B cell (primary cell): ENCODE results near the gene PGLYRP3. TPM values are rescaled to one million over a fixed set of nuclear protein-coding genes. Genes with fewer than 3 reads are reported as not detected.

Experiments used
- ATAC-seq: fragments of 200-7000 bp; cut with Tn5 transposase; one replicate; pipeline ENCODE4 v1.10.0; 2021; ENCODE audit warnings: low read depth, mild to moderate bottlenecking, moderate number of reproducible peaks, moderate library complexity
- CTCF ChIA-PET: fragments of 350-600 bp; sonication (Branson Sonifier 250); formaldehyde crosslinking; loops from one replicate; lab custom pipeline; 2021; ENCODE audit warnings: antibody characterized with exemption, inconsistent platforms; lab: Charles Lee
- POLR2A ChIA-PET: fragments of 350-600 bp; sonication (Branson Sonifier 250); formaldehyde crosslinking; loops from one replicate; lab custom pipeline; 2021; ENCODE audit warnings: antibody characterized with exemption; lab: Charles Lee
- DNase-seq: peaks from one replicate; pipeline ENCODE4 v3.0.0; 2013
- H2AFZ ChIP-seq: 2 replicates; pipeline ENCODE4 v1.6.1; 2012; ENCODE audit warnings: mild to moderate bottlenecking, low read depth, low read length; ENCODE audit not compliant: insufficient read depth, poor library complexity, severe bottlenecking
- H3K27ac ChIP-seq, 2 donors: 1 replicate in 1 of 2; 2 replicates in 1 of 2; pipeline ENCODE4 v1.5.1; 2012 to 2013; ENCODE audit warnings: low read length in 2 of 2, mild to moderate bottlenecking in 2 of 2, moderate library complexity in 1 of 2
- H3K27me3 ChIP-seq, 4 experiments: fragments of 200-600 bp in 1 of 4; sonication (generic) in 1 of 4; replicated peaks in 1 of 4; 1 replicate in 2 of 4; 2 replicates in 2 of 4; pipeline versions ENCODE4 v1.6.1 to v1.7.0; 2013 to 2016; ENCODE audit warnings: low read length in 3 of 4, mild to moderate bottlenecking in 2 of 4, mixed read lengths in 1 of 4, moderate library complexity in 1 of 4; ENCODE audit not compliant: insufficient read depth in 4 of 4, control insufficient read depth in 3 of 4; ENCODE audit errors: control extremely low read depth in 1 of 4
- H3K36me3 ChIP-seq, 2 experiments: replicated peaks in 1 of 2; 1 replicate in 1 of 2; 2 replicates in 1 of 2; pipeline versions ENCODE4 v1.6.1 to v1.7.1; 2013; ENCODE audit warnings: low read length in 1 of 2; ENCODE audit not compliant: insufficient read depth in 2 of 2, control insufficient read depth in 1 of 2; ENCODE audit errors: control extremely low read depth in 1 of 2, extremely low read depth in 1 of 2
- H3K4me1 ChIP-seq, 2 donors: fragments of 200-600 bp in 1 of 2; sonication (generic) in 1 of 2; 1 replicate in 1 of 2; 2 replicates in 1 of 2; pipeline versions ENCODE4 v1.5.1 to v1.6.1; 2013 to 2017; ENCODE audit warnings: low read length in 2 of 2; ENCODE audit not compliant: control insufficient read depth in 2 of 2, insufficient read depth in 2 of 2
- H3K4me2 ChIP-seq: replicated peaks from 2 replicates; pipeline ENCODE3; 2012; ENCODE audit warnings: mild to moderate bottlenecking, low read depth, low read length; ENCODE audit not compliant: poor library complexity, severe bottlenecking
- H3K4me3 ChIP-seq, 5 experiments: fragments of 200-600 bp in 1 of 5; sonication (generic) in 1 of 5; 1 replicate in 3 of 5; 2 replicates in 2 of 5; pipeline versions ENCODE4 v1.5.1 to v1.7.0; 2011 to 2016; ENCODE audit warnings: low read length in 4 of 5, mild to moderate bottlenecking in 4 of 5, low read depth in 2 of 5, control low read depth in 1 of 5, moderate library complexity in 1 of 5; ENCODE audit not compliant: insufficient read depth in 1 of 5; ENCODE audit errors: control extremely low read depth in 1 of 5, extremely low read depth in 1 of 5
- H3K79me2 ChIP-seq: fragments of 200-600 bp; sonication (generic); one replicate; pipeline ENCODE4 v1.6.0; 2016; ENCODE audit warnings: low read length; ENCODE audit not compliant: control insufficient read depth, insufficient read depth
- H3K9ac ChIP-seq: fragments of 200-600 bp; sonication (generic); 2 replicates; pipeline ENCODE4 v1.6.1; 2017; ENCODE audit warnings: mild to moderate bottlenecking, low read length, moderate library complexity
- H3K9me3 ChIP-seq, 3 donors: one replicate each; pipeline versions ENCODE4 v1.6.1 to v1.7.1; 2013; ENCODE audit warnings: low read length in 2 of 3; ENCODE audit not compliant: control insufficient read depth in 2 of 3, insufficient read depth in 1 of 3; ENCODE audit errors: control extremely low read depth in 1 of 3
- H4K20me1 ChIP-seq: 2 replicates; pipeline ENCODE4 v1.6.0; 2012; ENCODE audit warnings: mild to moderate bottlenecking, low read length; ENCODE audit not compliant: insufficient read depth, control insufficient read depth, poor library complexity, severe bottlenecking
- H3K27ac Mint-ChIP-seq: one replicate; pipeline ENCODE4 v1.8.0; 2021; ENCODE audit warnings: mixed read lengths
- H3K27me3 Mint-ChIP-seq: one replicate; pipeline ENCODE4 v1.8.0; 2021; ENCODE audit warnings: mixed read lengths
- H3K4me1 Mint-ChIP-seq: one replicate; pipeline ENCODE4 v1.8.0; 2021; ENCODE audit warnings: mixed read lengths
- H3K4me3 Mint-ChIP-seq: one replicate; pipeline ENCODE4 v1.8.0; 2021; ENCODE audit warnings: mixed read lengths
- H3K9me3 Mint-ChIP-seq: one replicate; pipeline ENCODE4 v1.8.0; 2022; ENCODE audit warnings: mixed read lengths; ENCODE audit not compliant: insufficient read depth
- EZH2 ChIP-seq: IDR thresholded peaks from 2 replicates; pipeline ENCODE4 v1.6.1; 2012; ENCODE audit warnings: borderline replicate concordance, low read depth, mild to moderate bottlenecking, moderate library complexity, low read length; ENCODE audit not compliant: insufficient read depth, poor library complexity, severe bottlenecking
- WGBS: methylation state at CpG from one replicate; pipeline ENCODE4 v1.1.5; 2013; ENCODE audit warnings: missing lambda C conversion rate; ENCODE audit not compliant: insufficient coverage; 5-methylcytosine and 5-hydroxymethylcytosine counted together
- intact Hi-C: fragments of 100-400 bp; cut with micrococcal nuclease; formaldehyde crosslinking; loops from one replicate; pipeline ENCODE4 v1.10.0; 2022
- polyA plus RNA-seq: library from polyadenylated mRNA; depleted of rRNA; stranded (reverse); fragments of >200 nt; gene quantifications from 2 replicates; pipeline ENCODE4 v1.2.3, GENCODE V29; 2012
- total RNA-seq, 2 donors: library from RNA; stranded (reverse); fragments of 120-200 nt in 1 of 2; gene quantifications; 1 replicate in 1 of 2; 2 replicates in 1 of 2; pipeline versions ENCODE4 v1.2.3 to v1.2.4, GENCODE V29; 2013 to 2022
- TF ChIP-seq, protein P1 (sequence below): fragments of 200-600 bp; IDR thresholded peaks from one replicate; pipeline ENCODE4 v1.8.0; 2022; ENCODE audit warnings: antibody characterized with exemption, mild to moderate bottlenecking

PGLYRP3 gene
- total and polyA plus RNA-seq, 2 donors (not counting 1 experiment from before 2014, with no cell fraction given), result not detected

GRCh38 chr1:153343811-153344717, 31.3 kb upstream of the PGLYRP3 start:
- H2AFZ ChIP-seq, result no peak overlapping the region
- Mint-ChIP-seq H3K4me1 (peaks cover 23% of the 10 kb centered on the region), H3K27me3 (peaks cover 57% of the 10 kb centered on the region), H3K27ac (no peak overlapping the region), H3K4me3 (no peak overlapping the region), H3K9me3 (no peaks in the 10 kb centered on the region)
- no peaks in the 10 kb centered on the region for H3K36me3 ChIP-seq
- no peak overlapping the region for H3K4me2 ChIP-seq
- POLR2A ChIA-PET, result no interaction called here
- no peak overlapping the region for H3K27ac ChIP-seq
- H3K27me3 ChIP-seq, result peaks cover 0 to 63% (median 22%) of the 10 kb centered on the region in 4 experiments
- DNase-seq, result no peak
- no peak overlapping the region for H3K4me3 ChIP-seq
- no peak overlapping the region for H3K9ac ChIP-seq
- no peaks in the 10 kb centered on the region for H4K20me1 ChIP-seq
- intact Hi-C loops, result no loop called here
- ATAC-seq, result no peak
- peaks cover 14 to 21% of the 10 kb centered on the region in 2 donors for H3K4me1 ChIP-seq
- H3K79me2 ChIP-seq, result no peaks in the 10 kb centered on the region
- H3K9me3 ChIP-seq, result no peaks in the 10 kb centered on the region
- 100% methylated on average over 1 of the region's 9 CpGs for WGBS
- CTCF ChIA-PET, result interaction anchor here (1.5 kb wide), 1 partner anchor 9 kb away, joined by 5 read pairs; no protein-coding TSS in a partner anchor
- TF ChIP-seq, protein P1, sequence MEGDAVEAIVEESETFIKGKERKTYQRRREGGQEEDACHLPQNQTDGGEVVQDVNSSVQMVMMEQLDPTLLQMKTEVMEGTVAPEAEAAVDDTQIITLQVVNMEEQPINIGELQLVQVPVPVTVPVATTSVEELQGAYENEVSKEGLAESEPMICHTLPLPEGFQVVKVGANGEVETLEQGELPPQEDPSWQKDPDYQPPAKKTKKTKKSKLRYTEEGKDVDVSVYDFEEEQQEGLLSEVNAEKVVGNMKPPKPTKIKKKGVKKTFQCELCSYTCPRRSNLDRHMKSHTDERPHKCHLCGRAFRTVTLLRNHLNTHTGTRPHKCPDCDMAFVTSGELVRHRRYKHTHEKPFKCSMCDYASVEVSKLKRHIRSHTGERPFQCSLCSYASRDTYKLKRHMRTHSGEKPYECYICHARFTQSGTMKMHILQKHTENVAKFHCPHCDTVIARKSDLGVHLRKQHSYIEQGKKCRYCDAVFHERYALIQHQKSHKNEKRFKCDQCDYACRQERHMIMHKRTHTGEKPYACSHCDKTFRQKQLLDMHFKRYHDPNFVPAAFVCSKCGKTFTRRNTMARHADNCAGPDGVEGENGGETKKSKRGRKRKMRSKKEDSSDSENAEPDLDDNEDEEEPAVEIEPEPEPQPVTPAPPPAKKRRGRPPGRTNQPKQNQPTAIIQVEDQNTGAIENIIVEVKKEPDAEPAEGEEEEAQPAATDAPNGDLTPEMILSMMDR, result no peak
- no peak for TF ChIP-seq EZH2

DNA sequence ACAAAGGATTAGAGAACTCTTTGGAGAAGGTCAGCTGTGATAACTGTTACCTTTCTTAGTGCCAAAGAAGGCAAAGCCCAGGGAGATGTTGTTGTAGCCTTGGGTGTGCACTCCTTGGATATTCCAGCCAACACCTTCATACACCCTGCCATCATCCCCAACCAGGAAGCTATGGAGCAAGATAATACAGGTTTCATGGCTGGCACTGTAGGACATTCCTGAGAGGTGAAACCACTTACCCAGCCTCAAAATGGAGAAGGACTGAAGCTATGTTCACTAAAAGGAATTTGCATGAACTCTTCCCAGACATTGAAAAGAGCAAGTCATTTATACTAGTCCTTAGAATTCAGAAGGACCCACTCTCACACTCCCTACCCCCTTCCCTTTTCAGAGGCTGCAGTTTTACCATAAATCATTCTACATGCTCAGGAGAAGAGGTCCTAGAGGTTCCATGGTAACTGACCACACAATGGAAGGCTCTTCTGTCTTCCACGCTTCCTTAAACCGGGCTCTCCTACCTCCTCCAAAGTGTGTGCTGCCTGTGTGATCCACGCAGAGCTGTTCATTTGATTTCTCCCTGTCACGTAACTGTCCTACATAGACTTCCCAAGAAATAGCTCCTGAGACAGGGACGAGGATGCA, 30.4 kb upstream of the PGLYRP3 start:
- Histone ChIP-seq H4K20me1 (no peaks in the 10 kb centered on the region), H3K27me3 (peaks cover 0 to 63% (median 22%) of the 10 kb centered on the region in 4 experiments), H3K9ac (no peak overlapping the region), H3K4me3 (no peak overlapping the region), H2AFZ (no peak overlapping the region), H3K4me1 (peaks cover 14 to 21% of the 10 kb centered on the region in 2 donors), H3K27ac (no peak overlapping the region), H3K9me3 (no peaks in the 10 kb centered on the region), H3K4me2 (no peak overlapping the region), H3K36me3 (no peaks in the 10 kb centered on the region), H3K79me2 (no peaks in the 10 kb centered on the region)
- intact Hi-C loops, result no loop called here
- ChIA-PET CTCF (interaction anchor here (1.4 to 1.5 kb wide), 2 partner anchors 8 to 10 kb away, joined by 4 to 5 read pairs; no protein-coding TSS in a partner anchor), POLR2A (no interaction called here)
- Mint-ChIP-seq H3K27ac (no peak overlapping the region), H3K4me3 (no peak overlapping the region), H3K27me3 (peaks cover 60% of the 10 kb centered on the region), H3K4me1 (peaks cover 23% of the 10 kb centered on the region), H3K9me3 (no peaks in the 10 kb centered on the region)
- 37% methylated on average over 5 of the region's 5 CpGs for WGBS
- TF ChIP-seq, protein P1, result no peak
- no peak for TF ChIP-seq EZH2
- no peak for DNase-seq
- ATAC-seq, result no peak
